Lung (tissue), 12 donors: ENCODE data around the gene AGAP4. TPM values are rescaled to one million over a fixed set of nuclear protein-coding genes. Genes with fewer than 3 reads are reported as not detected.
"Not testable (repeated sequence)": the region's sequence is repeated elsewhere in the genome, so short reads cannot be mapped to it uniquely, and the experiment has no call there.

Experiments used
- ATAC-seq: fragments of 200-7000 bp; cut with Tn5 transposase; one replicate; pipeline ENCODE4 v1.9.1; 2020; ENCODE audit warnings: moderate number of reproducible peaks; ENCODE audit not compliant: insufficient read depth, low FRiP score
- DNase-seq, 3 donors: peaks; one replicate each; pipeline ENCODE4 v3.0.0-alpha.2; 2013 to 2017
- H3K27ac ChIP-seq, 2 donors: one replicate each; pipeline ENCODE4 v1.5.1; 2013; ENCODE audit warnings: mild to moderate bottlenecking in 2 of 2, moderate library complexity in 2 of 2, control low read depth in 1 of 2, inconsistent platforms in 1 of 2, low read depth in 1 of 2, low read length in 1 of 2
- H3K27me3 ChIP-seq, 3 donors: one replicate each; pipeline ENCODE4 v1.5.1; 2013; ENCODE audit warnings: low read length in 2 of 3; ENCODE audit not compliant: control insufficient read depth in 3 of 3, insufficient read depth in 3 of 3
- H3K36me3 ChIP-seq, 4 donors: one replicate each; pipeline ENCODE4 v1.5.1; 2013; ENCODE audit warnings: low read length in 4 of 4, mild to moderate bottlenecking in 1 of 4, moderate library complexity in 1 of 4; ENCODE audit not compliant: control insufficient read depth in 4 of 4, insufficient read depth in 4 of 4
- H3K4me1 ChIP-seq, 5 donors: one replicate each; pipeline ENCODE4 v1.5.1; 2013; ENCODE audit warnings: low read length in 5 of 5, mild to moderate bottlenecking in 2 of 5, moderate library complexity in 1 of 5; ENCODE audit not compliant: control insufficient read depth in 5 of 5, insufficient read depth in 5 of 5
- H3K4me3 ChIP-seq: one replicate; pipeline ENCODE4 v1.5.1; 2013; ENCODE audit warnings: mild to moderate bottlenecking, control low read depth, moderate library complexity
- H3K9ac ChIP-seq, 2 donors: one replicate each; pipeline ENCODE4 v1.5.1; 2013; ENCODE audit warnings: low read length in 2 of 2, control low read depth in 1 of 2; ENCODE audit not compliant: insufficient read depth in 1 of 2
- H3K9me3 ChIP-seq, 4 donors: one replicate each; pipeline ENCODE4 v1.5.1; 2013; ENCODE audit warnings: low read length in 3 of 4, mild to moderate bottlenecking in 1 of 4, moderate library complexity in 1 of 4; ENCODE audit not compliant: control insufficient read depth in 4 of 4, insufficient read depth in 3 of 4
- WGBS, 2 donors: extraction: QIAGEN DNeasy Blood & Tissue Kit; methylation state at CpG; one replicate each; pipeline ENCODE4 v1.1.7; 2013; 5-methylcytosine and 5-hydroxymethylcytosine counted together
- polyA plus RNA-seq, 2 donors: library from polyadenylated mRNA; stranded (reverse); fragments of 200-250 nt; gene quantifications; one replicate each; pipeline ENCODE4 v1.2.1, GENCODE V29; 2013
- total RNA-seq, 2 donors: library from RNA; depleted of rRNA in 1 of 2; stranded (reverse); fragments of >200 nt in 1 of 2; gene quantifications; one replicate each; pipeline ENCODE4 v1.2.1, GENCODE V29; 2014 to 2021
- TF ChIP-seq, protein P1 (sequence below): IDR thresholded peaks from 2 replicates; pipeline ENCODE4 v1.5.1; 2012; ENCODE audit warnings: mild to moderate bottlenecking; ENCODE audit errors: control extremely low read depth, extremely low read depth
- donor health status: control.
- donor health status: control.
- donor health status: Bipolar disorder and iron deficiency.
- donor health status: healthy.
- donor health status: DM: yes; HTN: yes; CAD: no.

Gene AGAP4
- total and polyA plus RNA-seq, 4 donors, result 7.1 to 16.6 (median 13.9) TPM

- Histone ChIP-seq H3K9ac (no peak overlapping the region), H3K36me3 (no peaks in the 10 kb centered on the region), H3K4me3 (no peak overlapping the region), H3K4me1 (no peaks in the 10 kb centered on the region), H3K27ac (no peak overlapping the region), H3K27me3 (no peaks in the 10 kb centered on the region), H3K9me3 (no peaks in the 10 kb centered on the region)
- ATAC-seq (no peak), DNase-seq (no peak)
- TF ChIP-seq, protein P1, sequence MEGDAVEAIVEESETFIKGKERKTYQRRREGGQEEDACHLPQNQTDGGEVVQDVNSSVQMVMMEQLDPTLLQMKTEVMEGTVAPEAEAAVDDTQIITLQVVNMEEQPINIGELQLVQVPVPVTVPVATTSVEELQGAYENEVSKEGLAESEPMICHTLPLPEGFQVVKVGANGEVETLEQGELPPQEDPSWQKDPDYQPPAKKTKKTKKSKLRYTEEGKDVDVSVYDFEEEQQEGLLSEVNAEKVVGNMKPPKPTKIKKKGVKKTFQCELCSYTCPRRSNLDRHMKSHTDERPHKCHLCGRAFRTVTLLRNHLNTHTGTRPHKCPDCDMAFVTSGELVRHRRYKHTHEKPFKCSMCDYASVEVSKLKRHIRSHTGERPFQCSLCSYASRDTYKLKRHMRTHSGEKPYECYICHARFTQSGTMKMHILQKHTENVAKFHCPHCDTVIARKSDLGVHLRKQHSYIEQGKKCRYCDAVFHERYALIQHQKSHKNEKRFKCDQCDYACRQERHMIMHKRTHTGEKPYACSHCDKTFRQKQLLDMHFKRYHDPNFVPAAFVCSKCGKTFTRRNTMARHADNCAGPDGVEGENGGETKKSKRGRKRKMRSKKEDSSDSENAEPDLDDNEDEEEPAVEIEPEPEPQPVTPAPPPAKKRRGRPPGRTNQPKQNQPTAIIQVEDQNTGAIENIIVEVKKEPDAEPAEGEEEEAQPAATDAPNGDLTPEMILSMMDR, result no peak
- WGBS, 2 donors, result 93% methylated on average over 7 of the region's 7 CpGs
Observed at GRCh38 chr10:45817130-45817859, 30.0 kb downstream of the AGAP4 start.

DNA sequence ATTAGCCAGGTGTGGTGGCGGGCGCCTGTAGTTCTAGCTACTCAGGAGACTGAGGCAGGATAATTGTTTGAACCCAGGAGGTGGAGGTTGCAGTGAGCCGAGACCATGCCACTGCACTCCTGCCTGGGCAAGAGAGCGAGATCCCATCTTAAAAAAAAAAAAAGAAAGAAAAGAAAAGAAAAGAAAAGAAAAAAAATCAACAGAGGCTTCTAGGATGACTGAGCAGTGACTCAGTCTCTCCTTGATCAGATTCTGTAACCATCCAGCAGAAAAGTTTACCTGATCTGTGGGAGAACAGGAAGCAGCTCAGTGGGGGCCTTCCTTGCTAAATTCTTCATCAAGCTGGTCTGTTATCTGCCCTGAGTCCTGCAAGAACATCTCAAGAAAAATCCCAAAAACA lies 33.2 kb downstream of the AGAP4 start:
- not testable (repeated sequence) for H3K4me1 ChIP-seq, H3K9ac ChIP-seq, H3K4me3 ChIP-seq, H3K27me3 ChIP-seq, DNase-seq, H3K27ac ChIP-seq, H3K36me3 ChIP-seq, ATAC-seq, H3K9me3 ChIP-seq
- WGBS, 2 donors, result 96% methylated on average over 4 of the region's 4 CpGs

DNA sequence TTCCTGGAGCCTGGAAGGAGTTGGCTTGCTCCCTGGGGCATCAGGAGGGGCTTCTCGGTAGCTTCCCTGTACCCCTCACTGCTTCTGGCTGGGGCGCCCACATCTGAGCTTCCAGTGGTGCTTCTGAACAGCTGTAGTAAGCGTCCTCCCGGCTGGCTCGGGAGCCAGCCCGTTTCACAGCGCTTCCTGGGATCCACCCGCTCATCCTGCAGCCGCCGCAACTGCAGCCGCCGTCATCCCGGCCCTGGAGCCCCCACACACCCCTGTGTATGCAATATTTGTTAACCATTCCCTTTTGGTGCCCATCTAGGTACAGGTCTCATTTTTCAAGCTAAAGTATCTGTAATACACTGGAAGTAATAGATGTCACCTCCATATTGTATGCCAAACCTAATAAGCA lies 34.3 kb downstream of the AGAP4 start:
- not testable (repeated sequence) for DNase-seq, H3K4me1 ChIP-seq, H3K4me3 ChIP-seq, H3K9me3 ChIP-seq, H3K36me3 ChIP-seq, H3K27ac ChIP-seq, H3K27me3 ChIP-seq, ATAC-seq, H3K9ac ChIP-seq
- 75 to 89% methylated on average over 13 of the region's 13 CpGs for WGBS, 2 donors

DNA sequence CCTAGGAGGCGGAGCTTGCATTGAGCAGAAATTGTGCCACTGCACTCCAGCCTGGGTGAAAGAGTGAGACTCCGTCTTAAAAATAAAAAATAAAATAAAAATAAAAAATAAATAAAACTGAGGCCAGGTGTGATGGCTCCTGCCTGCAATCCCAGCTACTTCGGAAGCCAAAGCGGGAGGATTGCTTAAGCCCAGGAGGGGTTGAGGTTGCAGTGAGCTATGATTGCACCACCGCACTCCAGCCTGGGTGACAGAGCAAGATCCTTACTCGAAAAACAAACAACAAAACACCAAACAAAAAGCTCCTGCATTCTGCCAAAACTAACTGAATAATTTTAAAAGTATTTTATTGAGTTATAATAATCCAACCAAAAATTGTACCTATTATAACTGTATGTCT lies 36.2 kb downstream of the AGAP4 start:
- Histone ChIP-seq H3K36me3 (no peaks in the 10 kb centered on the region), H3K27me3 (no peaks in the 10 kb centered on the region), H3K9me3 (no peaks in the 10 kb centered on the region), H3K9ac (no peak overlapping the region), H3K27ac (no peak overlapping the region), H3K4me1 (no peaks in the 10 kb centered on the region), H3K4me3 (no peak overlapping the region)
- 51 to 79% methylated on average over 6 of the region's 6 CpGs for WGBS, 2 donors
- no peak for DNase-seq
- no peak for ATAC-seq
- TF ChIP-seq, protein P1, result no peak
